Anterior cingulate cortex (tissue), 58 donors: ENCODE results near the gene CAPN5.
A peak's percentile ranks its signal among the peaks of the same experiment; 100 is the strongest.

Experiments
- DNase-seq, 58 donors: peaks; one replicate each; lab custom pipeline; 2025; lab: John Stamatoyannopoulos, UW

The CAPN5 gene

GRCh38 chr11:77081976-77082836 lies 15.4 kb downstream of the CAPN5 start:
- no peak for DNase-seq

DNA sequence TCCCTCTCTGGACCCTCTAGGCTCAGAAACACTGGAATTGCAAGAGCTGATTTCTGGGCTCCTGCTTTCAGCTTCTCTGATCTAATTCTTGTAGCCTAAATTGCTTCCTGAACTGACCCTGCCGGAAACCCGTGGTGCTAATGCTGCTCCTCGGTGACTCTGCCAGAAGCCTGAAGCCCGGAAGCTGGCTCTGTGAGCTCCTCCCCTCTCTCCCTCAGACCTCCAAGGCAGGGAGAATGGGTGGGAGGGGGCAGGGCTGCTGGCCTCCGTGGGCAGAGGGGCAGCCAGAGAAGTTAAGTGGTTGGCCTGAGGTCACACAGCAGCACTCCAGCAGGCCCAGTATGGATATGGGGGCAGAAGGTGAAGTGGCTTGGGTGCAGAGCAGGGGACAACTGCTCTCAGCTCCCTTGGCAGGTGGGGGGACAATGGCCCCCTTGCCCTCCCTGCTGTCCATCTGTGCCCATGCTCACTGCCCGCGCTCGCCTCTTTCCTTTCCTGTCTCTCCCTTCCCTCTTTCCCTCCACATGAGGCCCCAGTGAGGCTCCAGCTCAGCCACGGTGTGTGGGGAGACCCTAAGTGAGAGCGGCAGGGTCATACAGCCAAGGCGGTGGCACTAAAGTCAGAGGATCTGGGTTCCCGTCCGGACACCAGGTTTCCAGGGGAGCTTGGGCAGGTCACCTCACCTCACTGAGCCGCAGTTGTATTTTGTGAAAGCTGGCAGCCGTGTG lies 16.2 kb downstream of the CAPN5 start:
- no peak for DNase-seq

DNA sequence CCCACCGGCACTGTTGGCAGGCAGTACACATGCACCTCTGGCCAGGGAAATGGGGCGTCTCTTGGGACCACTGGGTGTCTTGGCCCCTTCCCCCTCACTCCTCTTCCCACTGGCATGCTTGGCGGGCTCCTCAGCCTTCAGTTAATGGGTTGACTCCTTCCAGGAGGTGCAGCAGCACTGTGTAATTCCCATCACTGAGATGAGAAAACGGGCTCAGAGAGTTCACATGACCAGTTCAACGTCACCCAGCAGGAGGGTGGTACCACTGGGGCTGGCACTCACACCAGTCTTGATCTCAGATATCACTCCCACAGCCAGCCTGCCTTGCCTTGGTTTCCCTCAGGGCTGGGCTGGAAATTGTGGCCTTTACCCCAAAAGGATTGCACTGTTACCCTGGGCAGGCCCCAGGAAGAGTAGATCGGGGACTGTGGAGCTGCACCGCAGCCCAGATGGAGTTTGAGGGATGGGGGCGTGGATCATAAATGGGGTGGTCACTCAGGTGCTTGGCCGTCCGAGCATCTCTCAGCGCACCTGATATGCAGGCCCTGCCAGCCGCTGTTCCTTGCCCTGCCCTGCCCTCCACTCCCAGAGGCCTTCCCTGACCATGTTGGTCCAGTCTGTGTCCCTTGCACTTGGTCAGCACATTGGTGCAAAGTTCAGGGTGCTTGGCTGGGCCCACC lies 16.9 kb downstream of the CAPN5 start:
- no peak for DNase-seq

GRCh38 chr11:77084581-77085191 lies 17.9 kb downstream of the CAPN5 start:
- DNase-seq, result no peak

- no peak for DNase-seq
These were observed 18.9 kb downstream of the CAPN5 start for GRCh38 chr11:77085652-77086051.

- peak in 7 of 58 donors; percentile 9 to 30 (median 19) for DNase-seq
These were observed 20.0 kb downstream of the CAPN5 start for GRCh38 chr11:77086521-77087472.

DNA sequence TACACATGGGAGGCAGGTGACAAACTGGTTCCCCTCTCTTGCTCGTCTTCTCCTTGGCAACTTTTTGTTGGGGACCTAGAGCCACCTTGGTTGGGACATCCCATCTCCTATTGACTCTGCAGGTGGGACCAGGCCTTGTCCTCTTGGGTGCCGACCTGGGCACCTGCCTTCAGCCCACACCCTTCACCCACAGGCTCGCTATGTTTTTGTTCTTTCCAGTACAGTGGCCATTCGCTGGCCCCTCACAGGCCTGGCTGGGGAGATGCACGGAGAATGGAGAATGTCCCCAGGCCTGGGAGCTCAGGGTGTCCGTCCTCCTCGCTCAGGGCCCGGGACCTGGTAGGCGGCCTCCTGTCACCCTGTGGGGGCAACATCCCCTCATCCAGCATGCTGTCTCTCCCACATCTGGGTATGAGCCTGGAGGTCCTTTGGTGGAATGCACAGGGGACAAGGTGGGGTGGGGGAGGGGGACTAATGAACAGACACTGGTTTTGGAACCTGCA lies 21.0 kb downstream of the CAPN5 start:
- no peak for DNase-seq

- DNase-seq, result no peak
These were observed 21.6 kb downstream of the CAPN5 start for GRCh38 chr11:77088236-77089003.

GRCh38 chr11:77089004-77089545 lies 22.3 kb downstream of the CAPN5 start:
- DNase-seq, result no peak

GRCh38 chr11:77090046-77090372 lies 23.2 kb downstream of the CAPN5 start:
- no peak for DNase-seq

GRCh38 chr11:77090373-77091111 lies 23.8 kb downstream of the CAPN5 start:
- no peak for DNase-seq

DNA sequence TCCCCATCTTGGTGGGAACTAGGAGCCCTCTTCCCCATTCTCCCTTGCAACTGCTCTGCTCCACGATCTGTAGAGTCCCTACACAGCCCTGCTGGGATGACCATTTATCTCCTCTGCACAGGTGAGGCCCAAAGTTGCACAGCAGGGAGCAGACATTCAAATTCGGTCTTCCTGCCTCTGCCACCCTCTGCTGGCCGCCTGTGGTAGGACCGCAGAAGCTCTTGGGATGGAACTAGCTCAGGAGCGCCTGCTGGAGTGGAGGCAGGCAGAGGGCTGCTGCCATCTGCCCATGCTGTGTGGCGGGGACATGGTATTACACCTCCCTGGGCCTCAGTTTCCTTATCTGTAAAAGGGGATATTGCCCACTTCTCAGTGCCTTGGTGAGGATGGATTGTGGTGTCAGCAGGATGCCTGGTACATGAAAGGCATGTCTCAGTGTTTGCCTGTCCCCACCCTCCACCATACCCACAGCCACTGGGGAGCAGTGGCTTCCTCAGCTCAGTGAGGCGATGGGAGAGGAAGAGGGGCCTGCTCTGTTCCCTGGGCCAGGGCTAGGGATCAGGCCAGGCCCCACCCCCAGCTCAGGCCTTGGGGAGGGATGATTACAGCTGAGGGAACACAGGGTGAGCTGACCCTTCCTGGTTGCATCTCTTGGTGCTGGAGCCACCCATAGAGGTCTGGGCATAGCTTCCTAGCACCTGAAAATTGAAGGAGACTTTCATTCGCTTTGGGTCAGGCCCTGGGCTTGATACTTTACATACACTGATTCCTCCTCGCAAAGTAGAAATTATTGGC lies 24.6 kb downstream of the CAPN5 start:
- peak in 54 of 58 donors; percentile 18 to 85 (median 58) for DNase-seq

- peak in 14 of 58 donors; percentile 15 to 52 (median 34) for DNase-seq
These were observed 25.6 kb downstream of the CAPN5 start for GRCh38 chr11:77092382-77092781.

DNA sequence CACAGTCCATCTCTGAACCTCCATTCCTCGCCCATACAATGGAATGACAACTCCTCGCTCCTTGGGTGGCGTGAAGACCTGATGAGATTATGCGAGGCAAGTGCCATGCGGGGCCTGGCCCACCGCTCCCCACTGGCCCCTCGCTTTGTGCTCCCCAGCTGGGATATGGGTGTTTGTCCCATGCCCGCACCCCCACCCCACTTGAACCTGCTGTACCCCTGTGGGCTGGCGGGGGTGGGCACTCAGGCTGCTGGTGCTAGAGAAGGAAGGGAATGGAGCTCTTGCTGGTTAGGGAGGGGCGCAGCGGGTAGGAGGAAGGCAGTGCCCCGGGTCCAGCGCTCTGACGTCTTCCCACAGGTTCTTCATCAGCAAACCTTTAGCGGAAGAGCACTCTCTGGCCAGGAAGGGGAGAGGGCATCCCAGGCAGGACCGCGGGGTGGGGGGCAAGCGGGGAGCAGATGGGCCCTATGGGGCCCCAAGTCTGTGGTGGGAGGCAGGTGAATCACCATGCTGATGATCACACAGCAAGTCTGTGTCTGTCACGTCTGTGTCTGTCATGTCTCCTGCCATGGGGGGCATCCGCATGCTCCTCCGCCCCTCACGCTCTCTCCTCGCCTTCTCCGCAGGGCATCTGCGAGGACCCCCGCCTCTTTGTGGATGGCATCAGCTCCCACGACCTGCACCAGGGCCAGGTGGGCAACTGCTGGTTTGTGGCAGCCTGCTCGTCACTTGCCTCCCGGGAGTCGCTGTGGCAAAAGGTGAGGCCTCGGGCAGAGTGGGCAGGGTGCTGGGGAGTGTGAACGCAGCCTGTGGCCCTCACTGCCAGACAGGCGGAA lies 26.5 kb downstream of the CAPN5 start:
- DNase-seq, result no peak

DNA sequence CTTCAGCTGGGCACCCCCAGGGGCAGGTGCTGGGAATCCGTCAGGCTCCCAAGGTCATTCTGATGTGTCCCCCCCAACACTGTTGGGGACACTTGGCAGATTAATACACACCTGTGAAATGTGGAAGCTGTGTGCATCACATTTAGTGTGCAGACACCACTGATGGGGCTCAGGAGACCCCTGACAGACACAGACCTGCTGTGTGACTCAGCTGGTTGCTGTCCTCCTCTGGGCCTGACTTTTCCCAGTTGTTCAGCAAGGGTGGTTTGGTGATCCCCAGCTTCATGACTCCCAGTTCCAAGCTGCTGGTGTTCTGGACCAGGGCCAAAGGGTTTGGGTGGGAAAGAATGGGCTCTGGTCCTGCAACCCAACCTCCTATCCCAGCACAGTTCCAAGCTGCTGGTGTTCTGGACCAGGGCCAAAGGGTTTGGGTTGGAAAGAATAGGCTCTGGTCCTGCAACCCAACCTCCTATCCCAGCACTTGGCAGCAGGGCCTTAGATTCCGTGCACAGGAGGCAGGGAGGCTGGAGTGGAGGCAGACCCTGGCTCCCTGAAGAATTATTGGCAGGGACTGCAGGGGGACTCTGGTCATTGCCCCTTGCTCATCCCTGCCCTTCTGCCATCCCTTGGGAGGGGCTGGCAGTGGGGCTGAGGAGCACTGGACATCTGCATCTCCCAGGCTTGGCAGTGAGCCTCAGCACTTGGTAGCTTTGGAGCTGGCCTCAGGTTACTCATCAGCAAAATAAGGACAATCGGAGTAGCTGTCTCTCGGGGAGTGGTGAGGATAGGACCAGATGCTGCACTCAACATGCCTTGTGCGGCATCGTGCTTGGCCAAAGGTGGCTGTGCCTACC lies 27.4 kb downstream of the CAPN5 start:
- DNase-seq, result no peak
